PC-3 (cell line): ENCODE measurements around the gene TPM4. TPM values are rescaled to one million over a fixed set of nuclear protein-coding genes. Genes with fewer than 3 reads are reported as not detected.

Source experiments
- ATAC-seq: fragments of 200-7000 bp; cut with Tn5 transposase; 2 replicates; pipeline ENCODE4 v1.9.1; 2020; ENCODE audit warnings: mild to moderate bottlenecking, moderate library complexity
- BruUV-seq: library from RNA; stranded (reverse); fragments of 400-500 nt; replicated peaks from 2 replicates; lab custom pipeline; 2021; lab: Mats Ljungman, UMichigan
- CTCF ChIA-PET: fragments of 300-600 bp; sonication (Branson Sonifier 250); formaldehyde crosslinking; loops from one replicate; lab custom pipeline; 2022; ENCODE audit warnings: antibody characterized with exemption; lab: Charles Lee
- POLR2A ChIA-PET: fragments of 300-600 bp; sonication (Branson Sonifier 250); formaldehyde crosslinking; loops from one replicate; lab custom pipeline; 2022; ENCODE audit warnings: antibody characterized with exemption; ENCODE audit not compliant: unreplicated experiment; lab: Charles Lee
- DNase-seq: peaks from one replicate; pipeline ENCODE4 v3.0.0-alpha.2; 2015
- H2AFZ ChIP-seq: fragments of 300-600 bp; sonication (generic); 2 replicates; pipeline ENCODE4 v1.6.0; 2016; ENCODE audit warnings: antibody characterized with exemption, low read length
- H3F3A ChIP-seq: fragments of 300-600 bp; sonication (generic); one replicate; pipeline ENCODE4 v1.6.0; 2017; ENCODE audit warnings: antibody characterized with exemption, low read length, control low read depth, mild to moderate bottlenecking; ENCODE audit not compliant: unreplicated experiment
- H3K27ac ChIP-seq: fragments of 300-600 bp; sonication (generic); 2 replicates; pipeline ENCODE4 v1.5.1; 2016; ENCODE audit warnings: mild to moderate bottlenecking, low read length
- H3K27me3 ChIP-seq: fragments of 300-600 bp; sonication (generic); 2 replicates; pipeline ENCODE4 v1.6.1; 2016; ENCODE audit warnings: low read length, mixed read lengths
- H3K36me3 ChIP-seq: fragments of 300-600 bp; sonication (generic); 2 replicates; pipeline ENCODE4 v1.6.1; 2016; ENCODE audit warnings: low read depth, mixed run types, low read length, mixed read lengths
- H3K4me1 ChIP-seq: fragments of 300-600 bp; sonication (generic); 2 replicates; pipeline ENCODE4 v1.5.1; 2016; ENCODE audit warnings: low read length; ENCODE audit not compliant: insufficient read depth
- H3K4me2 ChIP-seq: fragments of 300-600 bp; sonication (generic); 2 replicates; pipeline ENCODE4 v1.6.0; 2016; ENCODE audit warnings: low read length
- H3K4me3 ChIP-seq: fragments of 300-600 bp; sonication (generic); 2 replicates; pipeline ENCODE4 v1.5.1; 2016; ENCODE audit warnings: mild to moderate bottlenecking, low read length, mixed read lengths
- H3K79me2 ChIP-seq: fragments of 300-600 bp; sonication (generic); 2 replicates; pipeline ENCODE4 v1.6.1; 2017; ENCODE audit warnings: low read length, mixed read lengths
- H3K9ac ChIP-seq: fragments of 300-600 bp; sonication (generic); 2 replicates; pipeline ENCODE4 v1.6.0; 2016; ENCODE audit warnings: mild to moderate bottlenecking, low read length
- H3K9me2 ChIP-seq: fragments of 300-600 bp; sonication (generic); replicated peaks from 2 replicates; pipeline ENCODE4 v1.6.1; 2016; ENCODE audit warnings: mixed run types, low read length, mixed read lengths
- H3K9me3 ChIP-seq: fragments of 300-600 bp; sonication (generic); 2 replicates; pipeline ENCODE4 v1.6.1; 2016; ENCODE audit warnings: low read length, mixed read lengths
- H4K20me1 ChIP-seq: fragments of 300-600 bp; sonication (generic); 2 replicates; pipeline ENCODE4 v1.6.1; 2016; ENCODE audit warnings: low read length, mixed read lengths
- CTCF ChIP-seq: fragments of 300-600 bp; sonication (generic); conservative IDR thresholded peaks from 2 replicates; pipeline ENCODE4 v1.5.1; 2017; ENCODE audit warnings: antibody characterized with exemption, low read depth, mild to moderate bottlenecking, low read length
- EZH2 ChIP-seq: fragments of 300-600 bp; sonication (generic); IDR thresholded peaks from one replicate; pipeline ENCODE4 v1.6.1; 2017; ENCODE audit warnings: antibody characterized with exemption, mild to moderate bottlenecking, low read length; ENCODE audit not compliant: unreplicated experiment
- EZH2phosphoT487 ChIP-seq: fragments of 300-600 bp; sonication (generic); IDR thresholded peaks from 2 replicates; pipeline ENCODE4 v1.6.1; 2018; ENCODE audit warnings: mild to moderate bottlenecking, antibody characterized with exemption, low read length, borderline replicate concordance
- intact Hi-C: fragments of 100-400 bp; cut with micrococcal nuclease; formaldehyde crosslinking; loops from 2 replicates; pipeline ENCODE4 v1.9.0; 2023
- total RNA-seq: library from RNA; depleted of rRNA; stranded (reverse); fragments of >200 nt; gene quantifications from 2 replicates; pipeline ENCODE4 v1.2.3, GENCODE V29; 2014

TPM4 gene
- total RNA-seq, 1 experiment from 2014 or later: 135 TPM

DNA sequence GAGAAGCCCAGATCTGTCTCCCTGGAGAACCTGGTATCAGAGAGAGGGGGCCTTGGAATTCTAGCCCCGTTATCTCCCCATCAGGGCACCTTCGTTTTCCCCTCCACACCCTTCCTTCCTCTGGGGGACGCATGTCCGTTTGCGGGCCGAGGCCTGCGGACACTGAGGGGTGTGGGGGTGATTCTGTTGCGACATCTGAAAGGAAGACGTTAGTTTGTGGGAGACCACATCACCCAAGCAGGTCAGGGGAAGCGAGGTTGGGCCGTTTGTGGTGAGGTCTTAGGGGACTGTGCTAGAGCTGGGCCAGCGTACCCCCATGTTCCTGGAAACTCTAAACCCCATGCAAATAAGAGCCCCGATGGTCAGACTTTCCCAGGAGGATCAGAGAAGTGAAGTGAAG is 63.5 kb downstream of the TPM4 start:
- DNase-seq (no peak), ATAC-seq (no peak)
- H4K20me1 ChIP-seq: no peaks in the 10 kb centered on the region
- no peak overlapping the region for H3K4me2 ChIP-seq
- no peak overlapping the region for H3K4me3 ChIP-seq
- no peaks in the 10 kb centered on the region for H3K9me3 ChIP-seq
- peaks cover 7% of the 10 kb centered on the region for H3K79me2 ChIP-seq
- CTCF ChIA-PET: no interaction called here
- POLR2A ChIA-PET: interaction anchor here (0.6 kb wide), 1 partner anchor 9 kb away, joined by 9 read pairs; no protein-coding TSS in a partner anchor
- no peak overlapping the region for H2AFZ ChIP-seq
- no peaks in the 10 kb centered on the region for H3K36me3 ChIP-seq
- H3K27me3 ChIP-seq: no peaks in the 10 kb centered on the region
- no peak overlapping the region for H3K9ac ChIP-seq
- intact Hi-C loops: no loop called here
- H3K9me2 ChIP-seq: no peaks in the 10 kb centered on the region
- BruUV-seq: no TSS peak
- TF ChIP-seq EZH2phosphoT487 (no peak), EZH2 (no peak), CTCF (no peak)
- no peak overlapping the region for H3K27ac ChIP-seq
- peaks cover 13% of the 10 kb centered on the region for H3K4me1 ChIP-seq
- no peaks in the 10 kb centered on the region for H3F3A ChIP-seq

GRCh38 chr19:16141043-16141442 is 64.7 kb downstream of the TPM4 start:
- DNase-seq (no peak), ATAC-seq (no peak)
- BruUV-seq: no TSS peak
- CTCF ChIA-PET: no interaction called here
- H3K4me1 ChIP-seq: peaks cover 13% of the 10 kb centered on the region
- H3K9me3 ChIP-seq: no peaks in the 10 kb centered on the region
- H3K27me3 ChIP-seq: no peaks in the 10 kb centered on the region
- TF ChIP-seq EZH2 (no peak), EZH2phosphoT487 (no peak), CTCF (no peak)
- POLR2A ChIA-PET: no interaction called here
- H3K9ac ChIP-seq: no peak overlapping the region
- H4K20me1 ChIP-seq: no peaks in the 10 kb centered on the region
- H2AFZ ChIP-seq: no peak overlapping the region
- H3K9me2 ChIP-seq: no peaks in the 10 kb centered on the region
- intact Hi-C loops: no loop called here
- H3K79me2 ChIP-seq: peaks cover 7% of the 10 kb centered on the region
- no peak overlapping the region for H3K4me3 ChIP-seq
- H3K4me2 ChIP-seq: no peak overlapping the region
- no peaks in the 10 kb centered on the region for H3K36me3 ChIP-seq
- no peak overlapping the region for H3K27ac ChIP-seq
- no peaks in the 10 kb centered on the region for H3F3A ChIP-seq

GRCh38 chr19:16142032-16142580 is 65.8 kb downstream of the TPM4 start:
- intact Hi-C loops: no loop called here
- TF ChIP-seq EZH2: no peak
- TF ChIP-seq EZH2phosphoT487: no peak
- no peak for TF ChIP-seq CTCF
- DNase-seq (no peak), ATAC-seq (no peak)
- CTCF ChIA-PET: no interaction called here
- H3K9me3 ChIP-seq: no peaks in the 10 kb centered on the region
- POLR2A ChIA-PET: no interaction called here
- no peak overlapping the region for H2AFZ ChIP-seq
- no peaks in the 10 kb centered on the region for H3K9me2 ChIP-seq
- BruUV-seq: no TSS peak
- H3K27me3 ChIP-seq: no peaks in the 10 kb centered on the region
- H3K27ac ChIP-seq: no peak overlapping the region
- H3K4me1 ChIP-seq: peaks cover 13% of the 10 kb centered on the region
- H3K4me3 ChIP-seq: no peak overlapping the region
- H3F3A ChIP-seq: no peaks in the 10 kb centered on the region
- no peaks in the 10 kb centered on the region for H4K20me1 ChIP-seq
- no peaks in the 10 kb centered on the region for H3K36me3 ChIP-seq
- H3K9ac ChIP-seq: no peak overlapping the region
- H3K4me2 ChIP-seq: no peak overlapping the region
- peaks cover 7% of the 10 kb centered on the region for H3K79me2 ChIP-seq
